H1 (cell line): ENCODE measurements around the gene OR52E8. TPM values are rescaled to one million over a fixed set of nuclear protein-coding genes. Genes with fewer than 3 reads are reported as not detected.

Source experiments
- ATF2 ChIP-seq: IDR thresholded peaks from 2 replicates; pipeline ENCODE4 v1.6.1; 2012; ENCODE audit warnings: low read length, inconsistent platforms
- CTCF ChIP-seq, 3 experiments: IDR thresholded peaks; 1 replicate in 2 of 3; 2 replicates in 1 of 3; pipeline versions ENCODE4 v1.5.1 to v1.6.1; 2011; ENCODE audit warnings: low read length in 3 of 3, mild to moderate bottlenecking in 3 of 3, inconsistent platforms in 2 of 3, low read depth in 1 of 3, moderate library complexity in 1 of 3; ENCODE audit not compliant: insufficient read depth in 1 of 3; ENCODE audit errors: control extremely low read depth in 1 of 3
- polyA plus RNA-seq, 7 experiments: library from polyadenylated mRNA; depleted of rRNA in 3 of 7; stranded (reverse) in 5 of 7; unstranded in 2 of 7; fragments of >200 nt in 5 of 7; fragments of 200-250 nt in 2 of 7; gene quantifications; 1 replicate in 5 of 7; 2 replicates in 1 of 7; 4 replicates in 1 of 7; pipeline versions ENCODE4 v1.2.1 to v1.2.3, GENCODE V29; 2011 to 2013; ENCODE audit warnings: missing spikeins in 2 of 7, mixed read lengths in 2 of 7
- total RNA-seq: library from RNA; stranded (reverse); fragmentation: NEBNext Ultra II Directional; extraction: Animal tissue kit (Norgen Biotek cat#: 25700); gene quantifications from 2 replicates; pipeline ENCODE4 v1.2.1, GENCODE V29; 2021

OR52E8 gene
- total and polyA plus RNA-seq, 2 of the 8 experiments (the other 6 are each of a cell fraction or from before 2014, with no cell fraction given) = not detected

- TF ChIP-seq ATF2 (no peak), CTCF (IDR thresholded peaks at IDR 0.05; ENCODE audit: control extremely low read depth in 1 of 3, insufficient read depth in 1 of 3, low read depth in 1 of 3, low read length in 3 of 3) (no peak)
Measured at GRCh38 chr11:5818245-5818886, 39.1 kb downstream of the OR52E8 start (continued).
